NCI-H2227 (cell line): ENCODE data around the gene PACS2.
"Not testable (repeated sequence)": the region's sequence is repeated elsewhere in the genome, so short reads cannot be mapped to it uniquely, and the experiment has no call there.

ENCODE experiments used
- DNase-seq: peaks from one replicate; lab custom pipeline; 2025; ENCODE audit not compliant: unreplicated experiment; lab: John Stamatoyannopoulos, UW

The PACS2 gene

GRCh38 chr14:105287249-105288102 lies 27.1 kb upstream of the PACS2 start:
- no peak for DNase-seq

GRCh38 chr14:105288936-105289335 lies 25.6 kb upstream of the PACS2 start:
- DNase-seq: not testable (repeated sequence)

GRCh38 chr14:105290621-105291346 lies 23.8 kb upstream of the PACS2 start:
- DNase-seq: no peak

- DNase-seq: no peak
These were observed 21.5 kb upstream of the PACS2 start for GRCh38 chr14:105292826-105293711.

GRCh38 chr14:105294142-105294597 lies 20.4 kb upstream of the PACS2 start:
- DNase-seq: peak; percentile 71

GRCh38 chr14:105297311-105297710 lies 17.2 kb upstream of the PACS2 start:
- not testable (repeated sequence) for DNase-seq

GRCh38 chr14:105299654-105300541 lies 14.7 kb upstream of the PACS2 start:
- DNase-seq: peak; percentile 66

GRCh38 chr14:105300542-105301102 lies 13.9 kb upstream of the PACS2 start, which contains the start of gene BRF1:
Gene BRF1 (minus strand): TSS chr14:105301001. CDS start chr14:105300629, 372 bp downstream.
- DNase-seq: peak; percentile 96

- peak; percentile 94 for DNase-seq
These were observed 13.2 kb upstream of the PACS2 start for GRCh38 chr14:105301103-105301914.

GRCh38 chr14:105301915-105302249 lies 12.7 kb upstream of the PACS2 start:
- not testable (repeated sequence) for DNase-seq

- no peak for DNase-seq
These were observed 10.6 kb upstream of the PACS2 start for GRCh38 chr14:105303949-105304348.

- no peak for DNase-seq
These were observed 10.0 kb upstream of the PACS2 start for GRCh38 chr14:105304565-105304964.

- no peak for DNase-seq
These were observed 9.2 kb upstream of the PACS2 start for GRCh38 chr14:105305345-105305744.

- DNase-seq: no peak
These were observed 8.8 kb upstream of the PACS2 start for GRCh38 chr14:105305791-105306190.

- no peak for DNase-seq
These were observed 7.4 kb upstream of the PACS2 start for GRCh38 chr14:105307052-105307727.

- no peak for DNase-seq
These were observed 5.2 kb upstream of the PACS2 start for GRCh38 chr14:105309371-105309770.

- no peak for DNase-seq
These were observed 2.7 kb upstream of the PACS2 start for GRCh38 chr14:105311838-105312237.

GRCh38 chr14:105312973-105313372 lies 1.6 kb upstream of the PACS2 start:
- DNase-seq: no peak
